Heart left ventricle (tissue), 13 donors: Measurements from ENCODE around the gene ZNF281.

ENCODE experiments used
- POLR2A ChIP-seq, 2 donors: fragments of 450-650 bp; IDR thresholded peaks; one replicate each; pipeline ENCODE4 v1.6.1; 2017; ENCODE audit warnings: antibody characterized with exemption in 2 of 2, mild to moderate bottlenecking in 2 of 2, moderate library complexity in 2 of 2
- TF ChIP-seq, protein P1 (sequence below), 12 donors: fragments of 200-600 bp; sonication (generic) in 4 of 12; IDR thresholded peaks; one replicate each; pipeline versions ENCODE4 v1.5.0 to v1.8.0; 2018 to 2022; ENCODE audit warnings: antibody characterized with exemption in 12 of 12, mild to moderate bottlenecking in 5 of 12
- donor health status: ischemic (EF 13 %, LVEDD 7.1; RV severe dilation, severe dysfunction).
- donor health status: DM: no; HTN: yes; CAD: no.
- donor health status: DM: no; HTN: no; CAD: no.
- donor health status: ischemic (EF 25% LVEDD 6.9; RV normal size, moderate dysfunction).
- donor health status: ischemic (EF 25% LVEDD 5.7; RV mildly dilated, moderate dysfunction).
- donor health status: ischemic (EF 35%, LVEDD 5.7; RV mildly dilated, moderate dysfunction).
- donor health status: nonischemic (EF 11% LVEDD 7.7; RV severe dilation, severe dysfunction).
- donor health status: DM: yes; HTN: yes; CAD: no.
- donor health status: PGD.
- donor health status: ischemic (EF 29% LVEDD 5.4; RV normal size, mild dysfunction).
- donor health status: nonischemic (EF 23%, LVEDD 6.1; RV moderate dilation, normal function).

DNA sequence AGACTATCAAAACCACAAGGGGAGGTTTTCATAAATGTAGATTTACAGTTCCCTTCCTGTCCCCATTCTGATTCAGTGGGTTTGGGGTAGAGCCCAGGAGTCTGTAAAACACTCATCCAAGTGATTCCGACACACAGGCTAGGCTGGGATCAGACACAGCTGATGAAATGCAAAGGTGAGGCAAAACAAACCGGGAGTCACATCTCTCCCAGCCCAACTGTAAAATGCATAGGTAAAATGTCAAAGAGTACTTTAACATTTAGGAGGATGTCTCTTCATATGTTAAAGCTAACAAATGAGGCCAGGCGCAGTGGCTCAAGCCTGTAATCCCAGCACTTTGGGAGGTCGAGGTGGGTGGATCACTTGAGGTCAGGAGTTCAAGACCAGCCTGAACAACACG lies 45.0 kb downstream of the ZNF281 start:
- TF ChIP-seq, protein P1, sequence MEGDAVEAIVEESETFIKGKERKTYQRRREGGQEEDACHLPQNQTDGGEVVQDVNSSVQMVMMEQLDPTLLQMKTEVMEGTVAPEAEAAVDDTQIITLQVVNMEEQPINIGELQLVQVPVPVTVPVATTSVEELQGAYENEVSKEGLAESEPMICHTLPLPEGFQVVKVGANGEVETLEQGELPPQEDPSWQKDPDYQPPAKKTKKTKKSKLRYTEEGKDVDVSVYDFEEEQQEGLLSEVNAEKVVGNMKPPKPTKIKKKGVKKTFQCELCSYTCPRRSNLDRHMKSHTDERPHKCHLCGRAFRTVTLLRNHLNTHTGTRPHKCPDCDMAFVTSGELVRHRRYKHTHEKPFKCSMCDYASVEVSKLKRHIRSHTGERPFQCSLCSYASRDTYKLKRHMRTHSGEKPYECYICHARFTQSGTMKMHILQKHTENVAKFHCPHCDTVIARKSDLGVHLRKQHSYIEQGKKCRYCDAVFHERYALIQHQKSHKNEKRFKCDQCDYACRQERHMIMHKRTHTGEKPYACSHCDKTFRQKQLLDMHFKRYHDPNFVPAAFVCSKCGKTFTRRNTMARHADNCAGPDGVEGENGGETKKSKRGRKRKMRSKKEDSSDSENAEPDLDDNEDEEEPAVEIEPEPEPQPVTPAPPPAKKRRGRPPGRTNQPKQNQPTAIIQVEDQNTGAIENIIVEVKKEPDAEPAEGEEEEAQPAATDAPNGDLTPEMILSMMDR (IDR thresholded peaks at IDR 0.05) = no peak
- TF ChIP-seq POLR2A (IDR thresholded peaks at IDR 0.05) = no peak
